ENCODE measurements around the gene PHF21B. TPM values are rescaled to one million over a fixed set of nuclear protein-coding genes. Genes with fewer than 3 reads are reported as not detected.

The PHF21B gene
- total RNA-seq, 4 donors from 2014 or later: 0.17 to 0.62 TPM; not detected in 2

DNA sequence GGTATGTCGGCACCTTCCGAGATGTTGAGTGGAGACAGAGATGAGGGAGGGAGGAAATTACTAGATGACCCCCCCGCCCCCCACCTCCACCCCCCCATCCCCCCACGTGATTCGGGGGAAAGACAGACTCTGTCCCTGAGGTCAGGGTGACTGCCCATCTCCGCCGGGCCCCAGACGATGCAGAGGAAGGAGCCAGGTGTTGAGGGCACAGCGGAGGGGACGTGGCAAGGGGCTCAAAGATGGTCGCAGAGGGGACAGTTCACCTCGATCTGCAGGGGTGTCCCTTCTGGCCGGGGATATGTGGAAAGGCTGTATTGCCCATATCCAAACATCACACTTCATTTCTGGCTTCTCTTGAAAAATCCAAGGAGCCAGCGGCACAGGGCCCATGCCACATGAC lies 14.1 kb downstream of the PHF21B start:
- no peak overlapping the region for H3K4me3 ChIP-seq (ENCODE audit: low read depth, poor library complexity, severe bottlenecking)
- WGBS, 2 donors: 73 to 76% methylated on average over 14 of the region's 14 CpGs
- intact Hi-C loops (cut with DNase I; ENCODE audit: low total_unique reads): no loop called here
- no peak for DNase-seq (ENCODE audit: low spot score in 2 of 2)
- TF ChIP-seq CTCF (IDR thresholded peaks at IDR 0.05) (no peak), POLR2A (IDR thresholded peaks at IDR 0.05) (no peak)

DNA sequence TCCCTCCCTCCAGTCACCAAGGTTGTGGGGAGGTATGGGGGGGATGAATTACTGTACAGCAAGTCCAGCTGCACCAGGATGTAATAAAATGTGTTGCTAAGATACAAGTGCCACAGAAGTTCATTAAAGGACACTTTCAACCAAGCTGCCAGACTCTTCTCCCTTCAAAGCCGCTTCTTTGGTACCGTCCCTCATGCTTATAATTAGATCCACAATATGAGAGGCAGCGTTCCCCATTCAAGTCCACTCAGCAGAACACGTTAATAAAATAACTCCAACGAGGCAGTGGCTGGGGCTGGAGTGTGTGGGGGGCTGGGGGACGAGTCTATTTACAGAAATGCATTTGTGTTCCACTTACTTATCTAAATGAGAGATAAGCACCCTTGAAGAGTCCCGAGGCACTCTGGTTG lies 14.7 kb downstream of the PHF21B start:
- no peak for TF ChIP-seq CTCF (IDR thresholded peaks at IDR 0.05)
- no peak for TF ChIP-seq POLR2A (IDR thresholded peaks at IDR 0.05)
- no peak overlapping the region for H3K4me3 ChIP-seq (ENCODE audit: low read depth, poor library complexity, severe bottlenecking)
- intact Hi-C loops (cut with DNase I; ENCODE audit: low total_unique reads): no loop called here
- 26 to 29% methylated on average over 7 of the region's 7 CpGs for WGBS, 2 donors
- no peak for DNase-seq (ENCODE audit: low spot score in 2 of 2)

- H3K4me3 ChIP-seq (ENCODE audit: low read depth, poor library complexity, severe bottlenecking): no peak overlapping the region
- intact Hi-C loops (cut with DNase I; ENCODE audit: low total_unique reads): no loop called here
- WGBS, 2 donors: 75 to 80% methylated on average over 18 to 19 of the region's 19 CpGs
- no peak for DNase-seq (ENCODE audit: low spot score in 2 of 2)
- TF ChIP-seq CTCF (IDR thresholded peaks at IDR 0.05) (no peak), POLR2A (IDR thresholded peaks at IDR 0.05) (no peak)
Observed at GRCh38 chr22:44994399-44995104, 15.3 kb downstream of the PHF21B start.

GRCh38 chr22:44992166-44992565 lies 17.6 kb downstream of the PHF21B start:
- intact Hi-C loops (cut with DNase I; ENCODE audit: low total_unique reads): no loop called here
- DNase-seq (ENCODE audit: low spot score in 2 of 2): no peak
- 87 to 89% methylated on average over 13 of the region's 13 CpGs for WGBS, 2 donors
- no peak overlapping the region for H3K4me3 ChIP-seq (ENCODE audit: low read depth, poor library complexity, severe bottlenecking)
- TF ChIP-seq POLR2A (IDR thresholded peaks at IDR 0.05): no peak
- no peak for TF ChIP-seq CTCF (IDR thresholded peaks at IDR 0.05)

- H3K4me3 ChIP-seq (ENCODE audit: low read depth, poor library complexity, severe bottlenecking): no peak overlapping the region
- TF ChIP-seq POLR2A (IDR thresholded peaks at IDR 0.05) (no peak), CTCF (IDR thresholded peaks at IDR 0.05) (no peak)
- 81 to 83% methylated on average over 10 of the region's 10 CpGs for WGBS, 2 donors
- intact Hi-C loops (cut with DNase I; ENCODE audit: low total_unique reads): no loop called here
- no peak for DNase-seq (ENCODE audit: low spot score in 2 of 2)
Observed at GRCh38 chr22:44991218-44991617, 18.6 kb downstream of the PHF21B start.

GRCh38 chr22:44990810-44991209 lies 19.0 kb downstream of the PHF21B start:
- TF ChIP-seq POLR2A (IDR thresholded peaks at IDR 0.05): no peak
- TF ChIP-seq CTCF (IDR thresholded peaks at IDR 0.05): no peak
- 78 to 79% methylated on average over 15 of the region's 15 CpGs for WGBS, 2 donors
- no peak overlapping the region for H3K4me3 ChIP-seq (ENCODE audit: low read depth, poor library complexity, severe bottlenecking)
- intact Hi-C loops (cut with DNase I; ENCODE audit: low total_unique reads): no loop called here
- DNase-seq (ENCODE audit: low spot score in 2 of 2): no peak
